ENCODE data around the gene RAB3GAP2. TPM values are rescaled to one million over a fixed set of nuclear protein-coding genes. Genes with fewer than 3 reads are reported as not detected.
"Not testable (repeated sequence)": the region's sequence is repeated elsewhere in the genome, so short reads cannot be mapped to it uniquely, and the experiment has no call there.

RAB3GAP2 gene
- total and polyA plus RNA-seq, 2 experiments from 2014 or later = 9.9 to 14.5 TPM

DNA sequence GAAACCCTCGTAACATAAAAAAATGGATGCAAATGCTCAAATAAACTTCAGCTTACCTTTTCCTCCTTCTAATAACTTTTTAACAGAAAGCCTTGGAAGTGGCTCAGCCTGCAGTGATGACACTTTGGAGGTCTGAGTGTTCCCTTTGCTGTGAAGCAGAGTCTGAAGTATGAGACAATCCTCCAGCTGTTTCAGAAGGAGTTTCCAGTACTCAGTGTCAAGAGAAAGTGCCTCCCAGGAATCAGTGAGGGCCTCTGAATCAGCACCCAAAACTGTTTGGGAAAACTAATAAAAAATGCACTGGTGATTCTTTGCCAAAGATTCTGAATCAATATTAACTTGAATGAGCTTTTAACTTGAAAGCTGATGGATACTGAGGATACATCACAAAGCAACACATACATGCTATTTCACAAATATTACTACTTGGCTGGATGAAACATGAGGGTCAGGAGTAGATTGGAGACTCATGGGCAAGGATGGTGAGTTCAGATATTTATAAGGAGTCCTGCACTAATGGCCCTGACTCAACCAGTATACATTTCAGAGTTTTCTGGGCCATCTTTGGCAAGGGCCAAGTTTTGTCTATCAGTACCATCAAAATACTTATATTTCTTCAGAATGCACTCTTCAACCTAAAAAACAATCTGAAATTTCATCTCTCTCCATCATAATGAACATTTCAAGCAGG lies 101.3 kb downstream of the RAB3GAP2 start:
- no peaks in the 10 kb centered on the region for H3K27me3 ChIP-seq
- TF ChIP-seq, protein P1, sequence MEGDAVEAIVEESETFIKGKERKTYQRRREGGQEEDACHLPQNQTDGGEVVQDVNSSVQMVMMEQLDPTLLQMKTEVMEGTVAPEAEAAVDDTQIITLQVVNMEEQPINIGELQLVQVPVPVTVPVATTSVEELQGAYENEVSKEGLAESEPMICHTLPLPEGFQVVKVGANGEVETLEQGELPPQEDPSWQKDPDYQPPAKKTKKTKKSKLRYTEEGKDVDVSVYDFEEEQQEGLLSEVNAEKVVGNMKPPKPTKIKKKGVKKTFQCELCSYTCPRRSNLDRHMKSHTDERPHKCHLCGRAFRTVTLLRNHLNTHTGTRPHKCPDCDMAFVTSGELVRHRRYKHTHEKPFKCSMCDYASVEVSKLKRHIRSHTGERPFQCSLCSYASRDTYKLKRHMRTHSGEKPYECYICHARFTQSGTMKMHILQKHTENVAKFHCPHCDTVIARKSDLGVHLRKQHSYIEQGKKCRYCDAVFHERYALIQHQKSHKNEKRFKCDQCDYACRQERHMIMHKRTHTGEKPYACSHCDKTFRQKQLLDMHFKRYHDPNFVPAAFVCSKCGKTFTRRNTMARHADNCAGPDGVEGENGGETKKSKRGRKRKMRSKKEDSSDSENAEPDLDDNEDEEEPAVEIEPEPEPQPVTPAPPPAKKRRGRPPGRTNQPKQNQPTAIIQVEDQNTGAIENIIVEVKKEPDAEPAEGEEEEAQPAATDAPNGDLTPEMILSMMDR (IDR thresholded peaks at IDR 0.05; ENCODE audit: low read depth, low read length) = no peak
- H3K36me3 ChIP-seq = peaks cover 55% of the 10 kb centered on the region
- H3K4me3 ChIP-seq = no peak overlapping the region
- no peaks in the 10 kb centered on the region for H3K4me1 ChIP-seq (ENCODE audit: low read depth)
- H3K27ac ChIP-seq = no peak overlapping the region
- H3K9me3 ChIP-seq (ENCODE audit: low read depth) = no peaks in the 10 kb centered on the region
- DNase-seq (ENCODE audit: low read depth in 1 of 2, low spot score in 1 of 2) = no peak

DNA sequence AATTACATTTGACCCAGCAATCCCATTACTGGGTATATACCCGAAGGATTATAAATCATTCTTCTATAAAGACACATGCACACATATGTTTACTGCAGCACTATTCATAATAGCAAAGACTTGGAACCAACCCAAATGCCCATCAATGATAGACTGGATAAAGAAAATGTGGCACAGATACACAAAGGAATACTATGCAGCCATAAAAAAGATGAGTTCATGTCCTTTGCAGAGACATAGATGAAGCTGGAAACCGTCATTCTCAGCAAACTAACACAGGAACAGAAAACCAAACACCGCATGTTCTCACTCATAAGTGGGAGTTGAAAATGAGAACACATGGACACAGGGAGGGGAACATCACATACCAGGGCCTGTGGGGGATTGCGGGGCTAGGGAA lies 102.4 kb downstream of the RAB3GAP2 start:
- H3K27me3 ChIP-seq; H3K4me1 ChIP-seq (ENCODE audit: low read depth); H3K4me3 ChIP-seq; H3K9me3 ChIP-seq (ENCODE audit: low read depth); H3K27ac ChIP-seq; DNase-seq (ENCODE audit: low read depth in 1 of 2, low spot score in 1 of 2): not testable (repeated sequence)
- peaks cover 66% of the 10 kb centered on the region for H3K36me3 ChIP-seq

DNA sequence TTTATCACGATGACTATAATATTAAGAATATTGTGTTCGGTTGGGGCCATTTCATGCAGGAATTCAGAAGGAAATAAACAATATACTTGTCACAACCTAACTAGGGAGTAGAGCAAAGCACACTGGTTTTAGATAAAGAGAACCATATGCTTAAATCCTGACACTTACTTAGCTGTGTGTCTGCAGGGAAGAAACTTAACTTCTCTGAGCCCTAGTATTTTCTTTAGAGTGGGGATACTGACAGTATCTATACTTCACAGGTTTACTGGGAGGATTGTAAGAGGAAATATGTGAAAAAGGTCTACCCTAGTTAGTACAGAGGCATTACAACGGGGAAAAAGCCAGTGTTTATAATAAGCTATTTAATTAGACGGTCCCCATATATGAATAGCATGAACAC lies 105.4 kb downstream of the RAB3GAP2 start:
- Histone ChIP-seq H3K36me3 (peaks cover 66% of the 10 kb centered on the region), H3K4me1 (ENCODE audit: low read depth) (no peaks in the 10 kb centered on the region), H3K4me3 (no peak overlapping the region), H3K9me3 (ENCODE audit: low read depth) (no peaks in the 10 kb centered on the region), H3K27me3 (no peaks in the 10 kb centered on the region), H3K27ac (no peak overlapping the region)
- DNase-seq (ENCODE audit: low read depth in 1 of 2, low spot score in 1 of 2) = no peak
- TF ChIP-seq, protein P1 (IDR thresholded peaks at IDR 0.05; ENCODE audit: low read depth, low read length) = no peak

DNA sequence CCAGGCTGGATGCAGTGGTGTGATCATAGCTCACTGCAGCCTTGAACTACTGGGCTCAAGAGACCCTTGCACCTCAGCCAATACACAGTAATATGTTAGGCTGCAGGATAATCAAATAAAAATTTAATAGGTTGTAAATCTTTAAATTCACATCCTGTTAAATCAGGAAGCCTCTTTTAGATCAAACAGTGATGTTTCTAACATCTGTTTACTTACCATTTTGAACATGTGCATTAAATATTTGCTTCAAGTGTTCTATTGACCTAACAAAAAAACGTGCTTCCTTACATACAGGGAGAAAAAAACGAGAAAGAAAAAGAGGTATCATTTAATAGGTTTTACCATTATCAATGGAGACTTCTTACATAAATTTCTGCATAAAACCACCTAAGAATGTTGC lies 107.7 kb downstream of the RAB3GAP2 start:
- TF ChIP-seq, protein P1 (IDR thresholded peaks at IDR 0.05; ENCODE audit: low read depth, low read length) = no peak
- H3K9me3 ChIP-seq (ENCODE audit: low read depth) = no peaks in the 10 kb centered on the region
- DNase-seq (ENCODE audit: low read depth in 1 of 2, low spot score in 1 of 2) = no peak
- no peaks in the 10 kb centered on the region for H3K4me1 ChIP-seq (ENCODE audit: low read depth)
- H3K36me3 ChIP-seq = peaks cover 50% of the 10 kb centered on the region
- H3K27ac ChIP-seq = no peak overlapping the region
- H3K27me3 ChIP-seq = no peaks in the 10 kb centered on the region
- no peak overlapping the region for H3K4me3 ChIP-seq

DNA sequence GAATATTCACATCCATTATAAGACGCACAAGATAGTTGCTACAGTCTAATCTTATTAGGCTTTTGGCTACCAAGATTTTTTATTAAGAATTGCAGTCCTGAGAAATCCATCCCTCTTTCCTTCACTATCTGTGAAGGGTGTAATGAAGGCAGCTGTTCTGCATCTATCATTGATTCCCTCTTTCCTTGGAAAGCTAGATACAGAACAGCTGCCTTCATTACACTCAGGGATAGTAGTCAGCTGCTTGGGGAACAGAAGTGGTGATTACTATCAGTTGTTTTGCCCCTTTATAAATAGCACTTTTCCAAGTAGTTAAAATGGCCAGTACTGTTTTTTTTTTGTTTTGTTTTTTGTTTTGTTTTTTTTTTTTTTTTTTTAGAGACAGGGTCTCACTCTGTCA lies 108.1 kb downstream of the RAB3GAP2 start:
- DNase-seq (ENCODE audit: low read depth in 1 of 2, low spot score in 1 of 2) = no peak
- Histone ChIP-seq H3K27me3 (no peaks in the 10 kb centered on the region), H3K4me3 (no peak overlapping the region), H3K4me1 (ENCODE audit: low read depth) (no peaks in the 10 kb centered on the region), H3K9me3 (ENCODE audit: low read depth) (no peaks in the 10 kb centered on the region), H3K27ac (no peak overlapping the region), H3K36me3 (peaks cover 49% of the 10 kb centered on the region)
- TF ChIP-seq, protein P1 (IDR thresholded peaks at IDR 0.05; ENCODE audit: low read depth, low read length) = no peak

DNA sequence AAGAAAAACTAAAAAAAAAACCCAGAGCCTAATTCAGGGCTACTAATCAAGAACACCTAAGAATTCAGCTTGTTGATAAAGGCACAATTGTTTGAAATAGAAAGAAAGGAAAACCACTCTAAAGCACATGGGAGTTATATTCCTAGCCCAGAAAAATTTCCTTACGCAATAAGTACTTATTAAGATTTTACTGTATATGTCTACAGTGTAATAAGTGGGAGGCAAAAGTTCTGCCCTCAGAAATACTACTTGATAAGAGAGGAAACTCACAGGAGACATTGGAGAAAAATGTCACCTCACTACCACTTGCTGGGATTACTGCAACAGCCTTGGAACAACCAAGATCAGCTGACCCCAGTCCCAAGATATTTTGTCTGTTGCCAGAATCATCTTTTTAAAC lies 112.2 kb downstream of the RAB3GAP2 start:
- Histone ChIP-seq H3K27me3 (no peaks in the 10 kb centered on the region), H3K4me3 (no peak overlapping the region), H3K9me3 (ENCODE audit: low read depth) (no peaks in the 10 kb centered on the region), H3K4me1 (ENCODE audit: low read depth) (no peaks in the 10 kb centered on the region), H3K36me3 (peaks cover 43% of the 10 kb centered on the region), H3K27ac (no peak overlapping the region)
- TF ChIP-seq, protein P1 (IDR thresholded peaks at IDR 0.05; ENCODE audit: low read depth, low read length) = no peak
- DNase-seq (ENCODE audit: low read depth in 1 of 2, low spot score in 1 of 2) = peak in 1 of 2 donors; percentile 55
